Peyer's patch (tissue), 4 donors: ENCODE measurements around the gene EBI3. TPM values are rescaled to one million over a fixed set of nuclear protein-coding genes. Genes with fewer than 3 reads are reported as not detected.
"Not testable (repeated sequence)": the region's sequence is repeated elsewhere in the genome, so short reads cannot be mapped to it uniquely, and the experiment has no call there.

ENCODE experiments used
- DNase-seq, 3 donors: peaks; one replicate each; pipeline ENCODE4 v3.0.0-alpha.2; 2017 to 2019
- H3K27ac ChIP-seq, 4 donors: fragments of 200-600 bp; sonication (generic); one replicate each; pipeline ENCODE4 v1.5.1; 2016 to 2019
- H3K27me3 ChIP-seq, 2 donors: fragments of 200-600 bp; sonication (generic); one replicate each; pipeline ENCODE4 v1.5.1; 2019
- H3K36me3 ChIP-seq, 3 donors: fragments of 200-600 bp; sonication (generic); one replicate each; pipeline ENCODE4 v1.5.1; 2016 to 2019
- H3K4me1 ChIP-seq, 4 donors: fragments of 200-600 bp; sonication (generic); one replicate each; pipeline ENCODE4 v1.5.1; 2016 to 2019
- H3K4me3 ChIP-seq, 4 donors: fragments of 200-600 bp; sonication (generic); 1 replicate in 3 of 4; 2 replicates in 1 of 4; pipeline ENCODE4 v1.5.1; 2016 to 2019; ENCODE audit warnings: mild to moderate bottlenecking in 1 of 4
- H3K9me3 ChIP-seq, 4 donors: fragments of 200-600 bp; sonication (generic); one replicate each; pipeline ENCODE4 v1.5.1; 2016 to 2019; ENCODE audit warnings: mild to moderate bottlenecking in 1 of 4
- POLR2A ChIP-seq, 2 donors: fragments of 450-650 bp; IDR thresholded peaks; one replicate each; pipeline ENCODE4 v1.5.1; 2017; ENCODE audit warnings: antibody characterized with exemption in 2 of 2, mild to moderate bottlenecking in 2 of 2, moderate library complexity in 2 of 2
- total RNA-seq, 4 donors: library from RNA; depleted of rRNA; stranded (reverse); fragments of >200 nt; gene quantifications; one replicate each; pipeline ENCODE4 v1.1.0, GENCODE V29; 2016
- TF ChIP-seq, protein P1 (sequence below), 6 experiments: fragments of 450-650 bp in 4 of 6; fragments of 200-600 bp in 2 of 6; sonication (generic) in 1 of 6; IDR thresholded peaks; one replicate each; pipeline ENCODE4 v1.5.1; 2017 to 2019; ENCODE audit warnings: antibody characterized with exemption in 6 of 6, mild to moderate bottlenecking in 3 of 6, moderate library complexity in 1 of 6

The EBI3 gene
- total RNA-seq, 4 donors from 2014 or later: 1.4 to 12.4 (median 1.9) TPM; not detected in 1

DNA sequence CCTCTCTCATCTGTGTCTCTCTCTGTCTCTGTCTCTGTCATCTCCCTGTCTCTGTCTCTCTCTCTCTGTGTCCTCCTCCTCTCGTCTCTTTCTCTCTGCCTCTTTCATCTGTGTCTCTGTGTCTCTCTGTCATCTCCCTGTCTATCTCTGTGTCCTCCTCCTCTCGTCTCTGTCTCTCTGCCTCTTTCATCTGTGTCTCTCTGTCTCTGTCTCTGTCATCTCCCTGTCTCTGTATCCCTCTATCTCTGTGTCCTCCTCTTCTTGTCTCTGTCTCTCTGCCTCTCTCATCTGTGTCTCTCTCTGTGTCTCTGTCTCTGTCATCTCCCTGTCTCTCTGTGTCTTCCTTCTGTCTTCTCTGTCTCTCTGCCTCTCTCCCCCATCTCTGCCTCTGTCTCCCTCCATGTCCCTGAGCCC, 551 bp upstream of the EBI3 start:
- no peak for DNase-seq
- no peaks in the 10 kb centered on the region for H3K36me3 ChIP-seq
- H3K4me1 ChIP-seq: peaks cover 0 to 8% (median 0%) of the 10 kb centered on the region in 4 donors
- peak overlapping the region in 1 of 4 donors; percentile 42 for H3K27ac ChIP-seq
- TF ChIP-seq POLR2A (IDR thresholded peaks at IDR 0.05): no peak
- TF ChIP-seq, protein P1, sequence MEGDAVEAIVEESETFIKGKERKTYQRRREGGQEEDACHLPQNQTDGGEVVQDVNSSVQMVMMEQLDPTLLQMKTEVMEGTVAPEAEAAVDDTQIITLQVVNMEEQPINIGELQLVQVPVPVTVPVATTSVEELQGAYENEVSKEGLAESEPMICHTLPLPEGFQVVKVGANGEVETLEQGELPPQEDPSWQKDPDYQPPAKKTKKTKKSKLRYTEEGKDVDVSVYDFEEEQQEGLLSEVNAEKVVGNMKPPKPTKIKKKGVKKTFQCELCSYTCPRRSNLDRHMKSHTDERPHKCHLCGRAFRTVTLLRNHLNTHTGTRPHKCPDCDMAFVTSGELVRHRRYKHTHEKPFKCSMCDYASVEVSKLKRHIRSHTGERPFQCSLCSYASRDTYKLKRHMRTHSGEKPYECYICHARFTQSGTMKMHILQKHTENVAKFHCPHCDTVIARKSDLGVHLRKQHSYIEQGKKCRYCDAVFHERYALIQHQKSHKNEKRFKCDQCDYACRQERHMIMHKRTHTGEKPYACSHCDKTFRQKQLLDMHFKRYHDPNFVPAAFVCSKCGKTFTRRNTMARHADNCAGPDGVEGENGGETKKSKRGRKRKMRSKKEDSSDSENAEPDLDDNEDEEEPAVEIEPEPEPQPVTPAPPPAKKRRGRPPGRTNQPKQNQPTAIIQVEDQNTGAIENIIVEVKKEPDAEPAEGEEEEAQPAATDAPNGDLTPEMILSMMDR (IDR thresholded peaks at IDR 0.05): no peak
- H3K27me3 ChIP-seq: no peaks in the 10 kb centered on the region
- H3K4me3 ChIP-seq: no peak overlapping the region
- no peaks in the 10 kb centered on the region for H3K9me3 ChIP-seq

DNA sequence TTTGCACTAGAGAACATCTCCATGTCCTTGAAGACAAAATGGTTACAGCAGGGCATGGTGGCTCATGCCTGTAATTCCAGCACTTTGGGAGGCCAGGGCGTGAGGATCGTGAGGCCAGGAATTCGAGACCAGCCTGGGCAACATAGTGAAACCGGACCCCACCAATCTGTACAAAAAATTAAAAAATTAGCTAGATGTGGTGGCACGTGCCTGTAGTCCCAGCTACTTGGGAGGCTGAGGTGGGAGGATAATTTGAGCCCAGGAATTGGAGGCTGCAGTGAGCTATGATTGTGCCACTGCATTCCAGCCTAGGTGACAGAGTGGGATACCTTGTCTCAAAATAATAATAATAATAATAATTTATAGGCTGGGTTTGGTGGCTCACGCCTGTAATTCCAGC, 914 bp downstream of the EBI3 start:
- not testable (repeated sequence) for H3K36me3 ChIP-seq, H3K27ac ChIP-seq, H3K9me3 ChIP-seq, H3K27me3 ChIP-seq, H3K4me1 ChIP-seq, H3K4me3 ChIP-seq, DNase-seq

DNA sequence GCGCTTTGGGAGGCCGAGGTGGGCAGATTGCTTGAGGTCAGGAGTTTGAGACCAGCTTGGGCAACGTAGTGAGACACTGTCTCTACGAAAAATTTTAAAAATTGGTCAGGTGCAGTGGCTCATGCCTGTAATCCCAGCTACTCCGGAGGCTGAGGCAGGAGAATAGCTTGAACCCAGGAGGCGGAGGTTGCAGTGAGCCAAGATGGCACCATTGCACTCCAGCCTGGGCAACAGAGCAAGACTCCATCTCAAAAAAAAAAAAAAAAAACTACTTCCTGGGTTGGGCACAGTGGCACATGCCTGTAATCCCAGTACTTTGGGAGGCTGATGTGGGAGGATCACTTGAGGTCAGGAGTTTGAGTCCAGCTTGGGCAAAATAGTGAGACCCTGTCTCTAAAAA, 2.2 kb downstream of the EBI3 start:
- DNase-seq, H3K4me1 ChIP-seq, H3K27me3 ChIP-seq, H3K4me3 ChIP-seq, H3K36me3 ChIP-seq, H3K9me3 ChIP-seq, H3K27ac ChIP-seq: not testable (repeated sequence)

DNA sequence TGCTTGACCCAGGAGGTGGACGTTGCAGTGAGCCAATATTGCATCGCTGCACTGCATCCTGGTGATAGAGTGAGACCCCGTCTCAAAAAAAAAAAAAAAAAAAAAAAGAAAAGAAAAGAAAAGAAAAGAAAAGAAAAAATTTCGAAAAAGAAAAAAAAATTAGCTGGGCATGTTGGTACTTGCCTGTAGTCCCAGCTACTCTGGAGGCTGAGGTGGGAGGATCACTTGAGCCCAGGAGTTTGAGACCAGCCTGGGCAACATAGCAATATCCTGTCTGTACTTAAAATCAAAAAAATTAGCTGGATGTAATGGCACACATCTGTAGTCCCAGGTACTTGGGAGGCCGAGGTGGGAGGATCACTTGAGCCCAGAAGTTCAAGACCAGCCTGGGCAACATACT, 2.8 kb downstream of the EBI3 start:
- H3K9me3 ChIP-seq, H3K36me3 ChIP-seq, H3K27ac ChIP-seq, H3K27me3 ChIP-seq, DNase-seq, H3K4me1 ChIP-seq, H3K4me3 ChIP-seq: not testable (repeated sequence)

DNA sequence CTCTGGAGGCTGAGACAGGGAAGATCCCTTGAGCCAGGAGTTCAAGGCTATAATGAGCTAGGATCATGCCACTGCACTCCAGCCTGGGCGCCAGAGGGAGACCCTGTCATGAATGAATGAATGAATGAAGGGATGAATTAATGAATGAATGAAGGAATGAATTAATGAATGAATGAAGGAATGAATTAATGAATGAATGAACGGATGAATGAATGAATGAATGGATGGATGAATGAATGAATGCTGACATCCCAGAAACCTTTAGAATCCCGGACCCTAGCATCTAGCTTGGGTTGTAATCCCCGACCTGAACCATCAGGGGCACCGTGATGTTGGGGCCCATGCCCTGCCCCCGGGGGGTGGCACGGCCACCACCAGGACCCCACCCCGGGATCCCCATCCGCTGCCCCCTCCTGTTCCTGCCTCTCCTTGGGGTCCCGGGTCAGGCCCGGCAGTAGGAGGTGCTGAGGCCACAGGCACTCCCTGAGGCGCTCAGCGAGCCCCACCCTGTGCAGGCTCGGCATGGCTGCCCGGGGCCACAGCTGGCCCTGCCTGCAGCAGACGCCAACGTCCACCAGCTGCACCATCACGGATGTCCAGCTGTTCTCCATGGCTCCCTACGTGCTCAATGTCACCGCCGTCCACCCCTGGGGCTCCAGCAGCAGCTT, 3.4 kb downstream of the EBI3 start:
- peaks cover 0 to 8% (median 0%) of the 10 kb centered on the region in 4 donors for H3K4me1 ChIP-seq
- TF ChIP-seq POLR2A (IDR thresholded peaks at IDR 0.05): no peak
- TF ChIP-seq, protein P1 (IDR thresholded peaks at IDR 0.05): no peak
- H3K27ac ChIP-seq: no peak overlapping the region
- no peaks in the 10 kb centered on the region for H3K36me3 ChIP-seq
- no peaks in the 10 kb centered on the region for H3K9me3 ChIP-seq
- no peak for DNase-seq
- no peaks in the 10 kb centered on the region for H3K27me3 ChIP-seq
- no peak overlapping the region for H3K4me3 ChIP-seq

DNA sequence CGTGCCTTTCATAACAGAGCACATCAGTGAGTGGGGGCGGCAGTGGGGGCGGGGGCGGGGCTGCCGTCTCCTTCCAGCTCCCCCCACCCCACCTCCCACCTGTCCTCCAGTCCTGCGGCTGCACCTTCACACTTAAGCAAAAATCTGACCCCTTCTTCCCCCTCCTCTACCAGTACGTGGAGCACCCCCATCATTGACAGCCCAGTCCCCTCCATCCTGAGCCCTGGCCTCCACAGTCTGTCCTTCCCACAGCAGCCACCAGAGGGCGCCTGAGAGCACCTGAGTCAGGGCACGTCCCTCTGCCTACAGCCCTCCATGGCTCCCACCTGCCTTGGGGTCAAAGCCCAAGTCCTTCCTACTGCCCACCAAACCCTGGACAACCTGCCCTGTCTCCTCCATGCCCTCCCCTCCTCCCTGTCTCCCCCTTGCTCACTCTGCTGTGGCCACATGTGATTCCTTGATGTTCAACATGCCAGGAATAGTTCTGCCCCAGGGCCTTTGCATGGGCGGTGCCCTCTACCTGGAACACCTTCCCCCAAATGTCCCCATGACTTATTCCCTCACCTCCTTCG, 4.0 kb downstream of the EBI3 start:
- peak; percentile 45 to 68 (median 66) for DNase-seq
- Histone ChIP-seq H3K27me3 (no peaks in the 10 kb centered on the region), H3K27ac (no peak overlapping the region), H3K9me3 (no peaks in the 10 kb centered on the region), H3K4me3 (no peak overlapping the region), H3K4me1 (peaks cover 0 to 8% (median 0%) of the 10 kb centered on the region in 4 donors), H3K36me3 (no peaks in the 10 kb centered on the region)
- TF ChIP-seq, protein P1 (IDR thresholded peaks at IDR 0.05): peak in 5 of 6 experiments; percentile 31 to 58 (median 49)
- TF ChIP-seq POLR2A (IDR thresholded peaks at IDR 0.05): no peak

DNA sequence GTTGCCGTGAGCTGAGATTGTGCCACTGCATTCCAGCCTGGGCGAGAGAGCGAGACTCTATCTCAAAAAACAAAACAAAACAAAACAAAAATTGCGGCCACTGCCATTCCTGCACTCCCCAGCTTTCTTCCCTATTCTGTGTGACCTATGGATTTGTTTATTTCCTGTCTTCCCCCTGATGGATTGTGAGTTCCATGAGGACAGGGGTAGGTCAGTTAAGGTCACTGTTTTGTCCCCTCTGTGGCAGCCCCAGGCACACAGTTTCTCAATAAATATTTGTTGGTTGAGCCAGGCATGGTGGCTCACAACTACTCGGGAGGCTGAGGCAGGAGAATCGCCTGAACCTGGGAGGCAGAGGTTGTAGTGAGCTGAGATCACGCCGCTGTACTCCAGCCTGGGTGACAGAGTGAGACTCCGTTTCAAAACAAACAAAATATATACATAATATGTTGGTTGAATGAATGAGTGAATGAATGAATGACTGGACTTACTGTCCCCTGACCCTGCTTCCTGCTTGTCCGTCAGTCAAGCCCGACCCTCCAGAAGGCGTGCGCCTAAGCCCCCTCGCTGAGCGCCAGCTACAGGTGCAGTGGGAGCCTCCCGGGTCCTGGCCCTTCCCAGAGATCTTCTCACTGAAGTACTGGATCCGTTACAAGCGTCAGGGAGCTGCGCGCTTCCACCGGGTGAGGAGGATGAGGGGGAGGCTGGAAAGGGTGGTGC, 5.0 kb downstream of the EBI3 start:
- no peaks in the 10 kb centered on the region for H3K36me3 ChIP-seq
- peaks cover 0 to 2% (median 0%) of the 10 kb centered on the region in 4 donors for H3K4me1 ChIP-seq
- no peak overlapping the region for H3K27ac ChIP-seq
- no peaks in the 10 kb centered on the region for H3K27me3 ChIP-seq
- TF ChIP-seq, protein P1 (IDR thresholded peaks at IDR 0.05): no peak
- TF ChIP-seq POLR2A (IDR thresholded peaks at IDR 0.05): no peak
- H3K9me3 ChIP-seq: no peaks in the 10 kb centered on the region
- DNase-seq: no peak
- no peak overlapping the region for H3K4me3 ChIP-seq
